ENCODE results near the gene SERINC5.
"Not testable (repeated sequence)": the region's sequence is repeated elsewhere in the genome, so short reads cannot be mapped to it uniquely, and the experiment has no call there.

Gene SERINC5

DNA sequence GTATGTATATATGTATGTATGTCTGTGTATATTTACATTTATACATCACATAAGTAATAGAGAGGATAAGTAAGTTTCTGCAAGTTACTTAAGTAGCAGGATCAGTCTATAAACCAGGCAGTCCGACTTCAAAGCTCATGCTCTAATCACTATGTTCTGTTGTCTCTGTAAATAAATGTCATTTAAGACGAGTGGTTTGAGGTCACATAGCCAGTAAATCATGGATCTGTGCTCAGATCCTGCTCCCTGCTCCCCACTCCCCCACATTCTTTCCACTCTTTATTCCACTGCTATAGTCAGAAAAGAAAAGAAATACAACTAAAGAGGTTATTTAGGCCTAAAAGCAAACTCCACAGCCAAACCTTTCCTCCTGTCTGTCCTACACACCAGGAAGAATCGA is 90.4 kb downstream of the SERINC5 start:
- H3K27ac ChIP-seq: no peak overlapping the region
- TF ChIP-seq CTCF (IDR thresholded peaks at IDR 0.05) (no peak), ZFX (IDR thresholded peaks at IDR 0.05; ENCODE audit: borderline replicate concordance) (no peak)

GRCh38 chr5:80161165-80161564 is 94.7 kb downstream of the SERINC5 start:
- TF ChIP-seq CTCF (IDR thresholded peaks at IDR 0.05) (no peak), ZFX (IDR thresholded peaks at IDR 0.05; ENCODE audit: borderline replicate concordance) (no peak)
- H3K27ac ChIP-seq: no peak overlapping the region

DNA sequence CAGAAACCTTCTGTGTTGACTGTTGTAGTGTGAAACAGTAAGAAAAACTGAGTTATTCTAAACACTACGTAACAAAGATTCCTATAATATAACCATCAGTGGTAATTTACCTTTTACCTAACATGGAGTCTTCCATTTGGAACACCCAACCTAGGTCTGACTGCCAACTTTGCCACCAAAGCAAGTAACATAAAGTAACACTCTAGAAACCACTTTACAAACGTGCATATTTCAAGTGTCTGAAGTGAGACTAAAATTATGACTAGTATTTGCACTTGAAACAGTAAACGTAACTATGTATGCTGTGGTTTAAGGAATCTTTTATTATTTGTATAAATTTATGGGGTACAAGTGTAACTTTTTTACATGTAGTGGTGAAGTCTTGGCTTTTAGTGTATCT is 95.6 kb downstream of the SERINC5 start:
- no peak for TF ChIP-seq CTCF (IDR thresholded peaks at IDR 0.05)
- no peak for TF ChIP-seq ZFX (IDR thresholded peaks at IDR 0.05; ENCODE audit: borderline replicate concordance)
- H3K27ac ChIP-seq: no peak overlapping the region

DNA sequence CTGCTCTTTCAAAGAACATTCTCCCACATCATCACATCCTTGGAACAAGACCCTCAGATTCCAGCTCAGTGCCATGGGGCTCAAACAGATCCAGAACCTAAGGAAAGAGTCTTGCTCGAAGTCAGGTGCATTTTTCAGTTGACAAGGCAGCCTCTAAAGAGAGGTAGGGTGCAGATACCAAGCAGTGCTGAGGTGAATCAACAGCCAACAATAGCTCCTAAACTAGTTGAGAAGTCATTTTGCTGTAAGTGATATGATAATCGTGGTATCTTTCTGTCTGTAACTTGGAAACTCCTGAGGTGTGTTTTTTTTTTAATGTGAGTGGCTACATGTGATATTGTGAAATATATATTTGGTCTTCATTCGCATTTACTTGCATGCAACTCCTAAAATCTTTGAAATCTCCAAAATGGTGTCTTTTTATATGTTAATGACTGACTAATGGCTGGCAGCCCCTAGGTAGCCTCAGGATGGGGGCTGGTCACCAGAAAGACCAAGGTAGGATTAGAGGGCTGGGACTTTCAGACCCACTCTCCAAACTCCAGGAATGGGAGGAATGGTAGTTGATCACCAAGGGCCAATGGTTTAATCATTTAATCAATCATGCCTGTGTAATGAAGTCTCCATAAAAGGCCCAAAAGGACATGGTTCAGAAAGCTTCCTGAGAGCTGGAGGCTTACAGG is 96.6 kb downstream of the SERINC5 start:
- no peak overlapping the region for H3K27ac ChIP-seq
- TF ChIP-seq CTCF (IDR thresholded peaks at IDR 0.05) (no peak), ZFX (IDR thresholded peaks at IDR 0.05; ENCODE audit: borderline replicate concordance) (no peak)

DNA sequence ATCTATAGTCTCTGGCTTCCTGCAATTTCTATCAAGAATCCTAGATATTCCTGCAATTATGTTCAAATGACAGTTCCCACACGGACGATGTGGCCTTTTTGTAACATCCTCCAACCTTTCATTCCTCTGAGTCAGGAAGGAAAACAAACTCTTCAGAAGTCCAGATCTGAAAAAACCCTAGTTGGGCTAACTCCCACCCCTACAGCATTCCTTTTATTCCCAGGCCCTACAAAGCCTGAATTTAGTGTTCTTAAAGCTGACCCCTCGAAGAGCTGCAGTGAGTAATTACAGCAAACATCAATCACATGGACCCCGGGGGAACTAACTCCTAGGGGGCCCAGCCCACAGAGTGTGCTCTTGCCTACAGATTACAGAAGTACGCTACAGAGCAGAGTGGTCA is 99.7 kb downstream of the SERINC5 start:
- TF ChIP-seq CTCF (IDR thresholded peaks at IDR 0.05) (no peak), ZFX (IDR thresholded peaks at IDR 0.05; ENCODE audit: borderline replicate concordance) (no peak)
- no peak overlapping the region for H3K27ac ChIP-seq

- H3K27ac ChIP-seq: no peak overlapping the region
Observed at GRCh38 chr5:80154749-80155148, 101.1 kb downstream of the SERINC5 start.

GRCh38 chr5:80154289-80154688 is 101.6 kb downstream of the SERINC5 start:
- H3K27ac ChIP-seq: not testable (repeated sequence)

More at GRCh38 chr5:80154749-80155148, 101.1 kb downstream of the SERINC5 start:
- TF ChIP-seq ZFX (IDR thresholded peaks at IDR 0.05; ENCODE audit: borderline replicate concordance) (no peak), CTCF (IDR thresholded peaks at IDR 0.05) (no peak)

- no peak overlapping the region for H3K27ac ChIP-seq
- TF ChIP-seq CTCF (IDR thresholded peaks at IDR 0.05) (no peak), ZFX (IDR thresholded peaks at IDR 0.05; ENCODE audit: borderline replicate concordance) (no peak)
Observed at GRCh38 chr5:80153586-80154126, 102.2 kb downstream of the SERINC5 start.
